GM15510 (cell line): Measurements from ENCODE around the gene SLC22A4.

Source experiments
- POLR2A ChIP-seq: IDR thresholded peaks from 3 replicates; pipeline ENCODE4 v1.6.1; 2011; ENCODE audit warnings: borderline replicate concordance; ENCODE audit not compliant: insufficient read length; ENCODE audit errors: extremely low read depth

SLC22A4 gene

DNA sequence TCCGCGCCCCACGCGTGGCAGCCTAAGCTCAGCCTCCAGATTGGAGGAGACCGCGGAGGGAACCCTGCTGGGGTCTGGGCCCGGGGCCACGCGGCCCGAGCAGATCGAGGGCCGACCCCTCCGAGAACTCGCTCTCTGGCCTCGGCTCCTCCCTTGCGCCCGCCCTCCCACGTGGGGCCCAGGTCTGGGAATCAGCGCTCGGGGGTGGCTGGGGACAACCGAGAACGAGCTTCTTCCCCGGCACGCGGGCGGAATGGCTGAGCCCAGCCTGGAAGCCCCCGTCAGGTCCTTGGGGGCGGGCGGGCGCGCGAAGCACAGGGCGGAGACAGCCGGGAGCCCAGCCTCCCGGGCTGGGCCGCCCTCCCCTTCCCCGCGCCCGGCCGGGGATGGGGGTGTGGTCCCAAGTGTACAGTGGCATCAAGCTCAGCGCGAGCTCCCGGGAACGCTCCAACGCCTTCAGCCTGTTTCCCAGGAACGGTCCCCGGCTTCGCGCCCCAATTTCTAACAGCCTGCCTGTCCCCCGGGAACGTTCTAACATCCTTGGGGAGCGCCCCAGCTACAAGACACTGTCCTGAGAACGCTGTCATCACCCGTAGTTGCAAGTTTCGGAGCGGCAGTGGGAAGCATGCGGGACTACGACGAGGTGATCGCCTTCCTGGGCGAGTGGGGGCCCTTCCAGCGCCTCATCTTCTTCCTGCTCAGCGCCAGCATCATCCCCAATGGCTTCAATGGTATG lies at the start of gene SLC22A4:
Gene SLC22A4, plus strand, starts transcription at position 403 of the 736 bp plus-strand sequence. Its CDS starts 223 bp downstream, at position 626.
- peak; percentile 24 for TF ChIP-seq POLR2A

DNA sequence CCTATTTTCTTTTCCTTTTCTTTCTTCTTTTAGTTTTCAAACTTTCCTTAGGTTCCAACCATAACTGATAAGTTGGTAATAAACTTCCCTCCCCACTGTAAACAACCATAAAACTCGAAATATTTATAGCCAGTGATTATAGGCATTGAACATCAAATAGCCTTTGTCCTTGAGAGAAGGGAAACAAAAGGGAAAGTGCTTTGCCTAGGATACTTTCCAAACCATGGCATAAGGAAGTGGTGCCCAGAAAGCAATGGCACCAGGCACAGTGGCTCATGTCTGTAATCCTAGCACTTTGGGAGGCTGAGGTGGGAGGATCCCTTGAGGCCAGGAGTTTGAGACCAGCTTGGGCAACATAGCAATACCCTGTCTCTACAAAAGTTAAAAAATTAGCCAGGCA lies 48.6 kb upstream of the SLC22A4 start:
- no peak for TF ChIP-seq POLR2A

DNA sequence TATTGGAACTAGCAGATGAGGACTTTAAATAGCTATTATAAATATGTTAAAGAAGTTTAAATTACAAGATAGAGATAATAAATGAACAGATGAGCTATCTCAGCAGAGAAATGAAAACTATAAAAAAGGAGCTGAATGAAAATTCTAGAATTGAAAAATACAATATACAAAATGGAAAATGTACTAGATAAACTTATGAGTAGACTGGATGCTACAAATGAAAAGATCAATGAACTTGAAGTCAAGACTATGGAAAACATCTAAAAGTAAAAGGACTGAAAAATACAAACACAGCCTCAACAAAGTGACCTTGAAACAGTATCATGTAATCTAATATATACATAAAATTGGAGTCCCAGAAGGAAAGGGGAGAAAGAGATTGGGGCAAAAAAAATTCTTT lies 47.4 kb upstream of the SLC22A4 start:
- TF ChIP-seq POLR2A: no peak

DNA sequence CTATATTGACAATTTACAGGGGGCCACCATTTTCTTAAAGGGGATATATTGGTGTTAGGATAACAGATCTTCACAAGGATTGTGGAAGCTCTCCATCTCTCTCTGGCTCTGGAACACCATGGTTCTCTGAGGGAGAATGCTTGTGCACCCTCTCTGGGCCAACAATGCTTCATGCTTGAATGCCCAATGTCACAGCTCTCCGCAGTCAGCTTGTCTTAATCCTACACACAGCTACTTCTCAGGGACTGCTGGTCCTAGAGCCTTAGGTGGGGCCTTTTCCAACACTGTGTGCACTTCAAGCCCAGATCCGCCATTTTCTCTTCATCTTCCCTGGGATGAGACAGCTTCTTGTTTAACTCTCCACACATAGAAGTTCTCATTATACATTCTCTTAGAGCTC lies 43.6 kb upstream of the SLC22A4 start:
- TF ChIP-seq POLR2A: no peak

DNA sequence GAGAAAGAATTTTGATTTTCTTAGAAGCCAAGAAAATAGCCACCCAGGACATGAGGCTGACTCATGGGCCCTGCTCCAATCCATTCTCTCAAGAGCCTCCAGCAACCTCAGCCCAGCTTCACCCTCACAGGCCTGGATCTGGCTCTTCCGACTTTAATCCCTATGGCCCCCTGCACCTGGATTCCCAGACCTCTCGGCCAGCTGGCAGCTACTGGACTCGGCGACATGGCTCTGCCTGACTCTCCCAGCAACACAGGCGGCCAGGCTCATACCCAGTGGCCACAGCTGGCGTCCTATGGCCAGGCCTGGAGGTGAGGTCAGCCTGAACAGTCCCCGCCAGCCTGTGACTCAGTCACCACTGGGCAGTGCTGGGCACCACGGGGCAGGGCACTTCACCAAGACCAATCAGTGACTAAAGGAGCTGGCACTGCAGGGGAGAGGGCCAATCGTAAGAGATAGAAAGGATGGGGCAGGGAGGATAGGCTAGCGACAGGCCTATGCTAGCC lies 42.9 kb upstream of the SLC22A4 start:
- no peak for TF ChIP-seq POLR2A

DNA sequence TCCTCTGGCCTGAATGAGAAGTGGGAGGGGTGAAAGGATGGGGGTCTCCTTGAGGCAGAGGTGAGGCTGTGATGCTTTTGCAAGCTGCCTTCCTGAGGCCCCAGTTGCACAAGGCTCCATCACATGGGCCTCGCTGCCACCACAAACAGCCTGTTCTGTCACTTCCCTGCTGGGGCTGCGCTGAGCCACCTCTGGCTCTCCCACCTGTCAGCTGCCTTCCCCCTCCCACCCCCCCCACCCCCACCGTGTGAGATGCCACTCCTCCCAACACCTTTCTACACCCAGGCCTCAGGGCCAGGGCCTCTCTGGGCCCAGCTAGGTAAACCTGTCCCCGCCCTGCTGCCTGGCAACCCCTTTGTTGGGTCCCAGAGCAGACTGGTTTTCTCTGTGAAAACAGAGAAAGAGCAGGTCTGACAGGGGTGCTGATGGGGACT lies 41.2 kb upstream of the SLC22A4 start:
- TF ChIP-seq POLR2A: no peak

DNA sequence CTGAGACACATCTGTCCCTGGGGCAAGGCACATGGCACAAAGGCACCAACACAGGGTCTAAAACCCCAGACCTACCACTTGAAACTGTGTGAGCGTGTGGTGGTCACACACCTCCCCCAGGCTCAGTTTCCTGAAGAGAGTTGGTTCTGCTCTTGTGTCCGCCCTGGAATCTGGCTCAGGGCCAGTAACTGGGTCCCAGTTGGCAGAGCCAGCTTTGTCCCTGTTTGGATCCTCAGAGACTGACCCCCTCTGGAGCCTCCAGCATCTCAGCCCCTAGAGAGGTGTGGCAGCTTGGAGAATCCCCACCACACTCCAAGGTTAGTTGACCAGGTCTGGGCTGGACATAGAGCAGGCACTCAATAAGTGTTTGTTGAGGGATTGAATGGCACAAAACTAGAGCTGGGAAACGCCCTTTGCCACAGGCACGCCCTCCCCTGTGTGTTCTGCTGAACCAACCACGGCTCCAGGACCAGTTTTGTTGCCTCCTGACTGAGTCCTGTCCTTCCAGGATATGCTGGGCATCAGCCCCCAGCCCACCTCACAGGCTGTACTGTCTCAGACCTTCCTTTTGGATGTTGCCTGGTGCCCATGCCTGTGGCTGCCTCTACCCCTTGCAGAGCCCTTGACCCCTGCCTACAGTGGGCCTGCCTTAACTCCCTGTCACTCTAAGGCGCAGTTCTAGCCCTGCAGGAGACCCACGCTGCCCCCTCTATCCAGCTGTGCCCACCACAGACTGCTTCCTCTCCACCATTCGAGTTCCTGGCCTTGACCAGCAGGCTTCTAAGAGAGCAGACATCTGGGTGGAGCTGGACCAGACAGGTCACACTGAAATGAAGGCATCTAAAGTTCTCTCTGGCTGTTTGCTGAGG lies 40.5 kb upstream of the SLC22A4 start:
- TF ChIP-seq POLR2A: no peak

DNA sequence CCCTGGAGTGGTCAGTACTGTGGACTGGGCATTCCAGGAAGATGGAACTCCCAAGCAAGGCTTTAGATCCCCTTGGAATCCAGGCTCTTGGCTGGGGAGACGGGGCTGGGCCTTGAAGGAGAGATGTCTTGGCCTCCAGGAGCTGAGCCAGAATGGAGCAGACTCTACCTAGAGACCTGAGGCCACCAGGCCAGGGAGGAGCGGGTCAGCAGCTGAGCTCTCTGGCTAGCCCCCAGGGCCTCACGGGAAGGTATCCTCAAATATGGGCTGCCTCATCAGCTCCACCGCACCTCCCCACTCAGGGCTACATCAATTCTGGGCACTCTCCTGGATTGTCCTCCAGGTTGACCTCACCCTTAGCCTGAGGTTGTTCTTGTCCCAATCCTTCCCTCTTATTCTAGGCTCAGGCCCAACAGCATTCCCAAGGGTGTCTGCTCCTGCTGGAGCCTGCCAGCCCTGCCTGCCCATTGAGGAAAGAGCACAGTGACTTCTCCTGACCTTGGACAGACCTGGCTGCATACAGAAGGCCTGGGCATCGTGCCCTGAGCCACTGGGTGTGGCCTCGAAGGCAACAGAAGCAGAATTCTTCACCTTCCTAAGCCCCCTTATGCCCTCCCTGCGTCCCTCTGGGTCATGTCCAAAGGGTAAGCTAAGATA lies 39.7 kb upstream of the SLC22A4 start:
- no peak for TF ChIP-seq POLR2A

DNA sequence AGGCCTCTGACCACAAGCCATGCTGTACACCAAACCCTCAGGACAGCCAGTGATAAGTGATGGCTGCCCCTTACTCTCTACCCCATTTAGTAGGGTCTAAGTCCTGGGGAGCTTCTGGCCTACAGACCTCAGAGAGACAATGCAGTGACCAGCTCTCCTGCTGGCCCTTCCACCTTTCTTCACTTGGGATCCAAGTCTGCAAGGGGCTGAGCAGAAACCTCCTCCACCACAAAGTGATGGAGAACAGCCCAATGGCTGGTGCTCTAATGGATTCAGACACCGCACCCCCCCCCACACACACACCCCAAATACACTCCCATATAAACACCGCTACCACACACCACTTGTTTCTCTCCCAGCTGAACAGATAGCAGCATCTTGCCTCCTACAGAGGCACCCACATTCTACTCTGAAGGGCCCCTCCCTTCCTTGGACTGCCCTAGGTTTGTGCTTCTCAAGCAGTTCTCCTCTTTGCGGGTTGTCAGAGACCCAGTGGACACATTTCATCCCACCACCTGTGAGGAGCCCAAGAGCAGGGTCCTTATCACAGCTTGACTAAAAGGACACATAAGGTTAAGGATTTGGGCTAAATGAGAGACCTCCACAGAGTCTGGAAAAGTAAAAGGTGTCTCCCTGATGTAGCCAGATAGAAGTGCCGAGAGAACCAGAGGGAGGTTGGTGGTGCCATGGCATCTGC lies 38.0 kb upstream of the SLC22A4 start:
- TF ChIP-seq POLR2A: no peak

DNA sequence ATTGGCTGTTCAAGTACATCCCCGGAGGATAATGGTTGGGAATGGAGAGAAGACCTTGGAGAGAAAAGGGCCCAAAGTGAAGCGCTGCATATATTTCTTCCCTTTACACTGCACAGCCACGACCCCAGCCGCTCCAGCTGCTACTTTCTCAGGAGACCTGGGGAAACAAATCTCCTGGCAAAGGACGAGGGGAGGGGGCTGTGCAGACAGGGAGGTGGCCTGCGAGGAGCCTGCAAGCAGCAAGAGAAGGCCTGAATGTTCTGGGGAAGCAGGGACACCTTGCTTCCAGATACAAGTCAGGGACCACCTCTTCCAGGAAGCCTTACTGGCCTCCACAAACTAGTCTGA lies 37.4 kb upstream of the SLC22A4 start:
- TF ChIP-seq POLR2A: no peak

DNA sequence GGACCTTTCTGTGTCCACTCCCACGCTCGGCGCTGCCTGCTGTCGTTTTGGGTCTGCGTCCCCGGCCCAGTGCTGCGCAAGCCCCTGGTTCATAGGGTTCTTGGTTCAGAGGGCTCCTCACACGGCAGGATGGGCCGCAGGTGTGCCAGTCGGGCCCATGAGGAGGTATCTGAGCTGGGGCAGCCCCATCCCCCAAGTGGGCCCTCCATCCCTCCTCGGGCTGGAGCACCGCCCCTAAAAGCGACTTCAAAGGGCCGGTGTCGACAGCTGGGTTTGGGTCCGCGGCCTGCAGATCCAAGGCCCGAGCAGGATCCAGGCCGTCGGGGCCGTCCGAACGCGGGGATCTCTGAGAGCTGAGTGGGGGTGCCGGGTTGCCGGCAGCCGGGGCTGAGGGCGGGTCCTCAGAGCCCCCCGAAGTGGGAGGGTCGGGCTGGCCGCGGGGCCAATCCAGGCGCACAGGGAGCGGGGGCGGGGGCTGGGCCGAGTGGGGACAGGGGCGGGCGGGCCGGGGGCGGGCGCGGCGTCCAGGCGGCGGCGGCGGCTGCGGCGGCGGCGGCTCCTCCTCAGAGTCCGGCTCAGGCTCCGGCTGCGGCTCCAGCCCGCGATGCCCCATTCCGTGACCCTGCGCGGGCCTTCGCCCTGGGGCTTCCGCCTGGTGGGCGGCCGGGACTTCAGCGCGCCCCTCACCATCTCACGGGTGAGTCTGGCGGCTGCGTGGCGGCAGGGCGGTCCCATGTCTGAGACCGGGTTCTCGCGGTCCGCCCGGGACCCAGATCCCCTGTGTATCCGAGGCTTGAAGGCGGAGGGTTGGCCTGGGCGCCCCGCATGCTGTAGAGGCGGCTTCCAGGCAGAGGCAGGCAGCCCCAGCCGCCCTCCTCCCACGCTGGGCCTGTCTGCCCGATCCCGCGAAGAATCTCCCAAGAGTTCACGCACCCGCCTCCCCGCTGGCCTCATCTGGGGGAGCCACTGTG lies 36.8 kb upstream of the SLC22A4 start, which contains the start of gene PDLIM4:
Gene PDLIM4, plus strand, starts transcription at position 566 of the 971 bp plus-strand sequence. Its CDS starts 39 bp downstream, at position 605.
- TF ChIP-seq POLR2A: no peak

DNA sequence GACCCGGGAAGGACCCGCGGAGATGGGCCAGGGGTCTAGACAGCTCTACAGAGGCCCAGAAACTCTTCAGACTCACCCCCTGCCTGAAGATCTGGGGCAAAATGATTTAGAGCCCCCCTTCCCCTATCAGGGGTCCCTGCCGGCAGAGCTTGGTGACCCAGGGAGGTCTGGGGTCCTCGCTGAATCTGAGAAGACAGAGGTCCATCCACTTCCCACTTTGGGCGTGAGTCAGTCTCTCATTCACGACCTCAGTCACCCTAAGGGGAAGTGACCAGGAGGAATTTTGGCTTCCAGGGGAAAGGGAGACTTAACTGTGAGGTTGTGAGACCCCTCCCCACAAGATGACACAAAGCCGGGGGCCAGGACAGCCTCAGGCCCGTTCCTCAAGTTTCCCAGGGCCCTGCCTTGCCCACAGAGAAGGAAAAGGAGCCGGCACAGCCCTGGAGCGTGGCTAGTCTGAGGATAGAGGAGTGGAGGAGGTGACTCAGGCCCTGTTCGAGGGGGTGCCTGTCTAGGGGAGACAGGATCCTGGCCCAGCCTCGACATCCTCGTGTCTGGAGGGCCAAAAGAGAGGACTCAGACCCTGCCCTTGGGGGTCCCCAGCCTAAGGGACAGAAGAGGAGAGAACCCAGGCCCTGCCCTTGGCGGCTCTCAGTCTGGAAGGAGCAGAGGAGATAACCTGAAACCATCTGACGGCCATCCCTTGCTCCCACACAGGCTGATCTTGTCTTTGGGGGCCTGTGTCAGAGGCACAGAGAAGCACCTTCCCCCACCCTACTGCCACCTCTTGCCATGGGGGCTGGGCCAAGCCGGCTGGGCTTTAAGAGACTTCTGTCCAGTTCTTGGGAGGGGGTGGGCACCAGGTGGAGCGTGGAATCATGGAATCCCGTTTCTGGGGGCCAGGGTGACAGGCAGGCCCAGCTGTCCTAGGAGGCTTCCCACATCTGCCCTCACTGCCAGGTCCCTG lies 35.8 kb upstream of the SLC22A4 start:
- TF ChIP-seq POLR2A: no peak

DNA sequence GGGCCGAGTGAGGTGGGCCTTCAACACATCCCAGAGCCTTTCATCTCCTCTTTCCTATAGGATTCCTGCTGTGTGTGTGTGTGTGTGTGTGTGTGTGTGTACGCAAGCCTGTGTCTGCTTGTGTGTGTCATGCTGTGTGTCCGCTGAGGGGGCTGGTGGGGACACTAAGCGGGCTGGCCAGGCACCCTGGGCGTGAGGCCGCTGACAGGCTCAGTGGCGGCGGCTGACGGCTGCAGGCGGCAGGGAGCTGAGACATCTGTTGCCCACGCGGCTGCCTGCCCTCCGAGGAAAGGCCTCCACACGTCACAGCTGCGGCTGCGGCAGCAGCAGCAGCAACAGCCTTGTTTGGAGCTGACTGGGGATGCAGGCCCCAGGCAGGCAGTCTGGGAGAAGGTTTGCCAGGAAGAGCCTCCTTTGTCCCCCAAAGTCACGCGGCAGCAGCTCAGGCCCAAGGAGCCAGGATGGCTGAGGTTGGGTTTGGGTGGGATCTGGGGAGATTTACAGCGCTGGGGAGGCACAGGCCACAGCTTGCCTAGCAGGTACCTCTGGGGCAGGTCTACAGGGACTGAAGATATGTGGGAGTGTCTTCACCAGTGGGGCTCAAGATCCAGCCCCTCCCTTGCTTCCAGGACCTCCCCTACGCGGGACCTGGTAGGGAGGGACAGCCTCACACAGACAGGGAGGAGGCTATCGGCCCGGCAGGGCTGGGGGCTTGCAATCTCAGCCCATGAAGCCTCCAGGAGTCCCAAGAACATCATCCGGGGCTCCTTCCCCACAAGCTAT lies 34.9 kb upstream of the SLC22A4 start:
- TF ChIP-seq POLR2A: no peak
